HEK293 (cell line): ENCODE measurements around the gene PRR14L.

Source experiments
- BCL11A ChIP-seq: fragments of 450-650 bp; formaldehyde crosslinking; IDR thresholded peaks from 2 replicates; pipeline ENCODE4 v1.5.1; 2016; ENCODE audit warnings: low read depth, missing biosample characterization, missing genetic modification characterization
- BCL11B ChIP-seq: fragments of 450-650 bp; formaldehyde crosslinking; IDR thresholded peaks from 2 replicates; pipeline ENCODE4 v1.5.1; 2016; ENCODE audit warnings: low read depth, missing biosample characterization, missing genetic modification characterization
- EGR2 ChIP-seq: fragments of 450-650 bp; formaldehyde crosslinking; IDR thresholded peaks from 2 replicates; pipeline ENCODE4 v1.5.1; 2016; ENCODE audit warnings: low read depth, missing biosample characterization, missing genetic modification characterization
- KLF1 ChIP-seq: fragments of 450-650 bp; formaldehyde crosslinking; IDR thresholded peaks from 2 replicates; pipeline ENCODE4 v1.5.1; 2016; ENCODE audit warnings: missing biosample characterization, missing genetic modification characterization
- KLF17 ChIP-seq: fragments of 450-650 bp; formaldehyde crosslinking; IDR thresholded peaks from 2 replicates; pipeline ENCODE4 v1.5.1; 2016; ENCODE audit warnings: missing biosample characterization, missing genetic modification characterization
- MYNN ChIP-seq: fragments of 450-650 bp; formaldehyde crosslinking; IDR thresholded peaks from 2 replicates; pipeline ENCODE4 v1.5.1; 2016; ENCODE audit warnings: missing biosample characterization, missing genetic modification characterization, borderline replicate concordance
- PBX3 ChIP-seq: sonication (generic); formaldehyde crosslinking; IDR thresholded peaks from 2 replicates; pipeline ENCODE4 v1.8.1; 2022; ENCODE audit warnings: mild to moderate bottlenecking, moderate library complexity, missing genetic modification reagents
- WT1 ChIP-seq: fragments of 450-650 bp; formaldehyde crosslinking; IDR thresholded peaks from 2 replicates; pipeline ENCODE4 v1.5.1; 2016; ENCODE audit warnings: missing biosample characterization, missing genetic modification characterization
- ZBTB17 ChIP-seq: fragments of 450-650 bp; formaldehyde crosslinking; IDR thresholded peaks from 2 replicates; pipeline ENCODE4 v1.5.1; 2016; ENCODE audit warnings: missing biosample characterization, missing genetic modification characterization
- ZBTB20 ChIP-seq: fragments of 450-650 bp; formaldehyde crosslinking; IDR thresholded peaks from 2 replicates; pipeline ENCODE4 v1.5.1; 2016; ENCODE audit warnings: missing biosample characterization, missing genetic modification characterization
- ZIC2 ChIP-seq: fragments of 450-650 bp; formaldehyde crosslinking; IDR thresholded peaks from 2 replicates; pipeline ENCODE4 v1.5.1; 2016; ENCODE audit warnings: missing biosample characterization, missing genetic modification characterization
- ZNF146 ChIP-seq: fragments of 450-650 bp; formaldehyde crosslinking; IDR thresholded peaks from 2 replicates; pipeline ENCODE4 v1.5.1; 2016; ENCODE audit warnings: missing biosample characterization, missing genetic modification characterization
- ZNF18 ChIP-seq: fragments of 450-650 bp; formaldehyde crosslinking; IDR thresholded peaks from 2 replicates; pipeline ENCODE4 v1.5.1; 2016; ENCODE audit warnings: missing biosample characterization, missing genetic modification characterization
- ZNF2 ChIP-seq: fragments of 450-650 bp; formaldehyde crosslinking; IDR thresholded peaks from 2 replicates; pipeline ENCODE4 v1.5.1; 2016; ENCODE audit warnings: missing biosample characterization, missing genetic modification characterization
- ZNF280C ChIP-seq: fragments of 450-650 bp; formaldehyde crosslinking; IDR thresholded peaks from 2 replicates; pipeline ENCODE4 v1.5.1; 2016; ENCODE audit warnings: missing biosample characterization, missing genetic modification characterization
- ZNF302 ChIP-seq: fragments of 450-650 bp; formaldehyde crosslinking; IDR thresholded peaks from 2 replicates; pipeline ENCODE4 v1.5.1; 2016; ENCODE audit warnings: missing biosample characterization, missing genetic modification characterization, low read depth
- ZNF350 ChIP-seq: fragments of 450-650 bp; formaldehyde crosslinking; IDR thresholded peaks from 2 replicates; pipeline ENCODE4 v1.5.0; 2017; ENCODE audit warnings: missing biosample characterization, mild to moderate bottlenecking, missing genetic modification characterization
- ZNF362 ChIP-seq: fragments of 450-650 bp; formaldehyde crosslinking; IDR thresholded peaks from 2 replicates; pipeline ENCODE4 v1.5.1; 2016; ENCODE audit warnings: missing biosample characterization, missing genetic modification characterization
- ZNF514 ChIP-seq: fragments of 450-650 bp; formaldehyde crosslinking; IDR thresholded peaks from 2 replicates; pipeline ENCODE4 v1.5.1; 2016; ENCODE audit warnings: missing biosample characterization, missing genetic modification characterization
- ZNF521 ChIP-seq: fragments of 450-650 bp; formaldehyde crosslinking; IDR thresholded peaks from 2 replicates; pipeline ENCODE4 v1.5.1; 2017; ENCODE audit warnings: missing biosample characterization, mild to moderate bottlenecking, missing genetic modification characterization
- ZNF530 ChIP-seq: fragments of 450-650 bp; formaldehyde crosslinking; IDR thresholded peaks from 2 replicates; pipeline ENCODE4 v1.5.1; 2016; ENCODE audit warnings: low read depth, missing biosample characterization, missing genetic modification characterization
- ZNF544 ChIP-seq: fragments of 450-650 bp; formaldehyde crosslinking; IDR thresholded peaks from 2 replicates; pipeline ENCODE4 v1.5.0; 2017; ENCODE audit warnings: missing biosample characterization, missing genetic modification characterization
- ZNF596 ChIP-seq: fragments of 450-650 bp; IDR thresholded peaks from 2 replicates; pipeline ENCODE4 v1.5.0; 2018; ENCODE audit warnings: missing biosample characterization, mild to moderate bottlenecking, missing genetic modification characterization, moderate library complexity
- ZNF677 ChIP-seq: fragments of 450-650 bp; IDR thresholded peaks from 2 replicates; pipeline ENCODE4 v1.5.0; 2018; ENCODE audit warnings: missing biosample characterization, mild to moderate bottlenecking, missing genetic modification characterization, moderate library complexity
- ZNF707 ChIP-seq: fragments of 450-650 bp; formaldehyde crosslinking; IDR thresholded peaks from 2 replicates; pipeline ENCODE4 v1.5.1; 2016; ENCODE audit warnings: missing biosample characterization, missing genetic modification characterization
- ZNF792 ChIP-seq: fragments of 450-650 bp; formaldehyde crosslinking; IDR thresholded peaks from 2 replicates; pipeline ENCODE4 v1.5.1; 2016; ENCODE audit warnings: missing biosample characterization, missing genetic modification characterization
- ZSCAN18 ChIP-seq: fragments of 450-650 bp; formaldehyde crosslinking; IDR thresholded peaks from 2 replicates; pipeline ENCODE4 v1.5.1; 2016; ENCODE audit warnings: missing biosample characterization, missing genetic modification characterization
- ZSCAN23 ChIP-seq: fragments of 450-650 bp; formaldehyde crosslinking; IDR thresholded peaks from 2 replicates; pipeline ENCODE4 v1.5.1; 2016; ENCODE audit warnings: missing biosample characterization, missing genetic modification characterization
- ZSCAN30 ChIP-seq: fragments of 450-650 bp; IDR thresholded peaks from 2 replicates; pipeline ENCODE4 v1.5.1; 2018; ENCODE audit warnings: missing biosample characterization, mild to moderate bottlenecking, missing genetic modification characterization, moderate library complexity
- ZSCAN5A ChIP-seq: fragments of 450-650 bp; formaldehyde crosslinking; IDR thresholded peaks from 2 replicates; pipeline ENCODE4 v1.5.1; 2016; ENCODE audit warnings: missing biosample characterization, missing genetic modification characterization

The PRR14L gene

GRCh38 chr22:31753634-31754501 is 3.9 kb upstream of the PRR14L start, which contains the start of gene DEPDC5 (continued):
- TF ChIP-seq ZNF521, result no peak
- no peak for TF ChIP-seq ZNF362 (tag by site-specific recombination)
- TF ChIP-seq WT1, result 0 out of 2 replicates have a peak, but pooled peaks have one; percentile 13
- no peak for TF ChIP-seq BCL11A
- TF ChIP-seq ZNF146 (tag by site-specific recombination), result no peak
- TF ChIP-seq ZNF792 (tag by site-specific recombination), result no peak
- TF ChIP-seq MYNN (tag by site-specific recombination), result no peak
- TF ChIP-seq KLF17, result peak; percentile 80
- TF ChIP-seq KLF1, result peak; percentile 42
- no peak for TF ChIP-seq BCL11B
- TF ChIP-seq ZSCAN23 (tag by site-specific recombination), result no peak
- no peak for TF ChIP-seq ZNF18 (tag by site-specific recombination)
- TF ChIP-seq ZIC2, result peak; percentile 17; the same call in 1 of the 2 replicates
- TF ChIP-seq PBX3 (CRISPR knock-in tag), result peak; percentile 65; the same call in 1 of the 2 replicates
- no peak; the same call in 1 of the 2 replicates for TF ChIP-seq ZSCAN18
- TF ChIP-seq ZBTB17 (tag by site-specific recombination), result peak; percentile 65; the same call in 1 of the 2 replicates
- TF ChIP-seq ZSCAN5A (tag by site-specific recombination), result 0 out of 2 replicates have a peak, but pooled peaks have one; percentile 43
- TF ChIP-seq ZSCAN30 (tag by site-specific recombination), result peak; percentile 89
- no peak for TF ChIP-seq ZNF677 (tag by site-specific recombination)
- TF ChIP-seq ZNF530, result no peak
- TF ChIP-seq ZNF707, result no peak
- no peak for TF ChIP-seq ZNF2 (tag by site-specific recombination)
- no peak for TF ChIP-seq ZNF596 (tag by site-specific recombination)
- peak; percentile 93 for TF ChIP-seq EGR2 (tag by site-specific recombination)
- no peak for TF ChIP-seq ZNF280C
- TF ChIP-seq ZNF350 (tag by site-specific recombination), result no peak
- no peak for TF ChIP-seq ZNF544 (tag by site-specific recombination)
- TF ChIP-seq ZNF514 (tag by site-specific recombination), result no peak
- no peak for TF ChIP-seq ZNF302 (tag by site-specific recombination)
- TF ChIP-seq ZBTB20 (tag by site-specific recombination), result peak; percentile 35; the same call in 1 of the 2 replicates
